Uterus (tissue), 2 donors: ENCODE results near the gene NRXN2.

ENCODE experiments used
- POLR2A ChIP-seq, 2 donors: fragments of 450-650 bp; IDR thresholded peaks; one replicate each; pipeline ENCODE4 v1.6.1; 2016; ENCODE audit warnings: antibody characterized with exemption in 2 of 2, mild to moderate bottlenecking in 1 of 2, moderate library complexity in 1 of 2
- TF ChIP-seq, protein P1 (sequence below), 4 experiments: fragments of 200-600 bp in 2 of 4; fragments of 450-650 bp in 2 of 4; sonication (generic) in 2 of 4; IDR thresholded peaks; one replicate each; pipeline ENCODE4 v1.5.1; 2016 to 2019; ENCODE audit warnings: antibody characterized with exemption in 4 of 4, mild to moderate bottlenecking in 2 of 4, moderate library complexity in 1 of 4

GRCh38 chr11:64602466-64603070, 120.4 kb downstream of the NRXN2 start:
- TF ChIP-seq, protein P1, sequence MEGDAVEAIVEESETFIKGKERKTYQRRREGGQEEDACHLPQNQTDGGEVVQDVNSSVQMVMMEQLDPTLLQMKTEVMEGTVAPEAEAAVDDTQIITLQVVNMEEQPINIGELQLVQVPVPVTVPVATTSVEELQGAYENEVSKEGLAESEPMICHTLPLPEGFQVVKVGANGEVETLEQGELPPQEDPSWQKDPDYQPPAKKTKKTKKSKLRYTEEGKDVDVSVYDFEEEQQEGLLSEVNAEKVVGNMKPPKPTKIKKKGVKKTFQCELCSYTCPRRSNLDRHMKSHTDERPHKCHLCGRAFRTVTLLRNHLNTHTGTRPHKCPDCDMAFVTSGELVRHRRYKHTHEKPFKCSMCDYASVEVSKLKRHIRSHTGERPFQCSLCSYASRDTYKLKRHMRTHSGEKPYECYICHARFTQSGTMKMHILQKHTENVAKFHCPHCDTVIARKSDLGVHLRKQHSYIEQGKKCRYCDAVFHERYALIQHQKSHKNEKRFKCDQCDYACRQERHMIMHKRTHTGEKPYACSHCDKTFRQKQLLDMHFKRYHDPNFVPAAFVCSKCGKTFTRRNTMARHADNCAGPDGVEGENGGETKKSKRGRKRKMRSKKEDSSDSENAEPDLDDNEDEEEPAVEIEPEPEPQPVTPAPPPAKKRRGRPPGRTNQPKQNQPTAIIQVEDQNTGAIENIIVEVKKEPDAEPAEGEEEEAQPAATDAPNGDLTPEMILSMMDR (IDR thresholded peaks at IDR 0.05) = no peak
- TF ChIP-seq POLR2A (IDR thresholded peaks at IDR 0.05) = no peak
